HG03442 (cell line): Measurements from ENCODE around the gene IL2RA.
"Not testable (repeated sequence)": the region's sequence is repeated elsewhere in the genome, so short reads cannot be mapped to it uniquely, and the experiment has no call there.

Experiments used
- ATAC-seq: cut with Tn5 transposase; IDR thresholded peaks from one replicate; pipeline ENCODE4 v1.9.1; 2021; ENCODE audit warnings: mild to moderate bottlenecking, moderate library complexity; ENCODE audit not compliant: unreplicated experiment

IL2RA gene

GRCh38 chr10:6083523-6084475 lies 21.6 kb upstream of the IL2RA start:
- no peak for ATAC-seq

- ATAC-seq, result no peak
Measured at GRCh38 chr10:6082496-6083395, 20.6 kb upstream of the IL2RA start.

- no peak for ATAC-seq
Measured at GRCh38 chr10:6080417-6080973, 18.3 kb upstream of the IL2RA start.

GRCh38 chr10:6079044-6079443 lies 16.9 kb upstream of the IL2RA start:
- no peak for ATAC-seq

- no peak for ATAC-seq
Measured at GRCh38 chr10:6077071-6077675, 15.0 kb upstream of the IL2RA start.

DNA sequence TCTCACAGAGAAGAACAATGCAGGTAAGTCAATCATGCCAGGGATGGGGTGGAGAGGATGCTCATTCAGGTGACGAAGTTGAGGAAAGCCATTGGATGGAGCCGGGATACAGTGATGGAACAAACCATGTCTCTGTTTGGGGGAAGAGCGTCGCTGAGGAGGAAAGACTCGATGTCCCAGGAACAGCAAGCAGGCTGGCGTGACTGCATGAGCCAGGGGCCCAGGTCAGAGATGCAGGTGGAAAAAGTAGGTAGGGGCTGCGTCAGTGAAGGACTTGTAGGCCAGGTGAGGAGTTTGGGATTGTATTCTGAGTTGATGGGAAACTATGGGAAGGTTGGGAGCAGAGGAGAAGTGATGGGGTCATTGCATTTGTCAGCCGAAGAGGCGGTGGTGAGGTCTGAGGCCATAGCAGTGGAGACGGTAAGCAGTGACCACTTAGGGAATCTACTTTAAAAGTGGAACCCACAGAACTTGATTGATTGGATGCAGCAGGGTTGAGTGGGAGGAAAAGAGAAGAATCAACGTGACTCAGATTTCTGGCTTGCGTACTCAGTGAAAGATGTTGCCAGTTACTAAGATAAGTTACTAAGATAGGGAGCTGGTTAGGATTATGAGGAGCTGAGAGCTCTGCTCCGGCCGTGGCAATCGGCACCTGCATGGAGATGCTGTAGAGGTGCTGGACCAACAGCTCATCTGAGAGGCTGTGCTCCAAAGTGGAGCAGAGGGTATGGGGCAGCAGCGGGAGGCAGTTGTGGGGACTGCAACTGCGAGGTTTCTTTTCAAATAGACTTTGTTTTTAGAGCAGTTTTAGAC lies 12.5 kb upstream of the IL2RA start:
- ATAC-seq, result no peak

DNA sequence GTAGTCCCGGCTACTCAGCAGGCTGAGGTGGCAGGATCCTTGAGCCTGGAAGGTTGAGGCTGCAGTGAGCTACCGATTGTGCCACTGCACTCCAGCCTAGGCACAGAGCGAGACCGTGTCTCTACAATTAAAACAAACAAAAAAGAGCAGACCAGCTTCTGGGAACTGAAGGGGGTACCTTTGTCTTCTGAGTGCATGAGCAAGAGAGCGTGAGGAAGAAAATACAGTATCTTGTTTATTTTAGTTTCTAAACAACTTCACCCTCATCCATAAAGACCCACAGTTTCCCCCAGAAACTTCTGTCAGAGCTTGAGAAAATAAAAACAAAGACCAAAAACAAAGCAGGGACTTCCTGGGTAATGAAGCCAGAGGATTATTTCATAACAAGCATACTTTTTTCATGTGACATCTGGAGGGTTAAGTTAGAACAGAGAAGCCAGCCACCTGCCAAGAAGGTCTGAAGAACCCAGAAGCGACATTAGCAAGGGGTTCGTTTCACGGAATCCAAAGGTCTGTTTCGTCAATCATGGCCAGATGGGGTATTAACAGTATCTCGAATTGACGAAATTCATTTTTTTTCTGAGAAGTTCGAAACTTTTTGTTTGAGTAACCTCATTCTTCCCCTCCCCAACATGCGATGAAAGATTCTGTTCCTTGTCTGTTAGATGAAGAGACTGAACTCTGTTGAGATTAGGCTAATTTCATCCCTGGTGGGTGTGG lies 10.2 kb upstream of the IL2RA start:
- ATAC-seq, result peak; percentile 39

GRCh38 chr10:6071181-6072175 lies 9.3 kb upstream of the IL2RA start:
- no peak for ATAC-seq

GRCh38 chr10:6070660-6071059 lies 8.5 kb upstream of the IL2RA start:
- ATAC-seq, result no peak

GRCh38 chr10:6069081-6069931 lies 7.1 kb upstream of the IL2RA start:
- no peak for ATAC-seq

DNA sequence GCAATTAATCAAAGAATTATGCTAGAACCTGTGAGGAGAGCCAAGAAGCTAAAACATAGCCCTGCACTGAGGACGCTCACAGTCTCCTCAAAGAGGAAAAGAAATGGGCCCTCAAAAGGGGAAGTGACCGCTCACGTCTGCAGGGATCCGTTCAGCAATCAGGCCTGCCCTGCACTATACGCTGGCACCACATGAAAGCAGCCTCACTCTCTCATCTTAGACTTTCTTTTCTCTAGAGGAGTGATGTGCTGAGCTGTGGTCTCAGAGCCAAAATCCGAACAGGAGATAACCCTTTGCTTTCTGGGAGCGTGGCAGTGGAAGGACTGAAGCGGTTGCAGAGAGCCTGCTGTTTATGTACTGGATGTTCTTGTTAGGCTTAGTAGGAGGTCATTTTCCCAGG lies 6.3 kb upstream of the IL2RA start:
- peak; percentile 52 for ATAC-seq

DNA sequence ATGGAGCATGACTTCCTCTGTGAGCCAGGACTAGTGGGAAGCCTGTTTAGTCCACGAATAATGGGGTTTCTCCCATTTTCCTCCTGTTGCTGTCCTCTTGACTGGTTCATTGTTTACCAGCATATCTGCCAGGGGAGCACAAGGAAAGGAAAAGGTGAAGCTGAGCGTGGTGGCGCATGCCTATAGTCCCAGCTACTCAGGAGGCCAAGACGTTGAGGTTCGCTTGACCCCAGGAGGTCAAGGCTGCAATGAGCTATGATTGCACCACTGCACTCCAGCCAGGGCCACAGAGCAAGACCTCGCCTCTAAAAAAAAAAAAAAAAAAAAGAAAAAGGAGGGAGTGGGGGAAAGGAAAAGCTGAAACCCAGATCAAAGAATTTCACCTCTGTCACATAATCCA lies 5.8 kb upstream of the IL2RA start:
- no peak for ATAC-seq

DNA sequence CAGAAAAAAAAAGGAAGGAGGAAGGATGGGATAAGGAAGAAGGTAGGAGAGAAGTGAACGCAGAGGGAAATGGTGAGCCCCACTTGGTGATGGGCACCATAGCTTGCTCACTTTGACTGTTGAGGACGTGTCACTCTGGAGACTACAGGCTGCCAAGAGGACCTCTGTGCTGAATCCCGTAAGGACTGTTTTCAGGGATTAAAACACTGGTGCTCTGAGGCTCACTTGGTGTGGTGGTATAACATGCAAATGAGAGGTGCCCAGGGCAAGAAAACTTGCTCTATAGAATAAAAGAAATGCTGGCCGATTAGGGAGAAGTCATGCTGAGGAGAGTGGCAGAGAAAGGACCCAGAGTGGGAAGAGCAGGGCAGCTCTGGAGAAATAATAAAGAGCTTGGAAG lies 5.3 kb upstream of the IL2RA start:
- no peak for ATAC-seq

DNA sequence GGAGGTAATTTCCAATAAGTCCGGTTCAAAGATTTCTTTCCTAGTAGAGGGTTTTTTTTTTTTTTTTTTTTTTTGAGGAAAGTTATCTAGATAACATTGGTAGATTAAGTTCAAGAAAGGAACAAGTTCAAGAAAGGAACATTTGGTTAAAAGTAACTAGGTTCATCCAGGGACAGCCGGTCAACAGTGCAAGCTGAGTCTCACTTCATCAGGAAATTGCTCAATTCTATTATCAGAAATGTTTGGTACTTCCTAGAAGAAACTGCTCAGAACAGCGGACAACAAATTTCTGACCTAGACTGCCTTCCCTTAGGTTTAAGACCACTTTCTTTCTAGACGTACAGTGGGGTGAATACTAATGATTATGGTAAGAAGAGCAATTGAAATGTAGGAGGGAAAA lies 3.7 kb upstream of the IL2RA start:
- no peak for ATAC-seq

GRCh38 chr10:6065406-6065805 lies 3.2 kb upstream of the IL2RA start:
- ATAC-seq, result no peak

DNA sequence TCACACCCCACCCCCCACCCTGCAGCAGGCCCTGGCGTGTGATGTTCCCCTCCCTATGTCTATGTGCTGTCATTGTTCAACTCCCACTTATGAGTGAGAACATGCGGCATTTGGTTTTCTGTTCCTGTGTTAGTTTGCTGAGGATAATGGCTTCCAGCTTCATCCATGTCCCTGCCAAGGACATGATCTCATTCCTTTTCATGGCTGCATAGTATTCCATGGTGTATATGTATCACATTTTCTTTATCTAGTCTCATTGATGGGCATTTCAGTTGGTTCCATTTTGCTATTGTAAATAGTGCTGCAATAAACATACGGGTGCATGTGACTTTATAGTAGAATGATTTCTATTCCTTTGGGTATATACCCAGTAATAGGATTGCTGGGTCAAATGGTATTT lies 2.6 kb upstream of the IL2RA start:
- ATAC-seq, result not testable (repeated sequence)

DNA sequence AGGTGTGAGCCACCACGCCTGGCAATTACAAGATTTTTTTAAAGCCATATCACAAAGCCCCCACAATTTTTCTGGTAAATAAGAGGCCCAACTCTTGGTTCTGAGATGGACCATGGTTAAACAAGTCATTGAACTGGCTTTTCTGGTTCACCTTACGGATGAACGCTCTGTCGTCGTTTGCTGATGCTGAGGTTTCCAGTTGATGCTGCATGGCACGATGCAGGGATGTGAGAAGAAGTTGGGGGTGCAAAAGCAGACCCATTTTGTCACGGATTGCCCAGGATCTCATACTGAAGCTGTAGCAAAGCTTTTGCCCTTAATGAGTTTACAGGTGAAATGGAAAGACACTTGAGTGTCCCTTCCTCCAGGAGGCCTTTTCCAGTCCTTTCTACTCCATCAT lies 2.0 kb upstream of the IL2RA start:
- ATAC-seq, result no peak
